HFF-Myc (cell line): ENCODE data around the gene UGT2B17.
A peak's percentile ranks its signal among the peaks of the same experiment; 100 is the strongest.

Source experiments
- DNase-seq: peaks from one replicate; pipeline ENCODE4 v3.0.0-alpha.2; 2011; ENCODE audit warnings: low read depth; ENCODE audit errors: extremely low read depth
- H3K4me3 ChIP-seq: replicated peaks from 2 replicates; pipeline ENCODE4 v1.5.1; 2011; ENCODE audit warnings: low read depth, mild to moderate bottlenecking, control low read depth, low read length
- CTCF ChIP-seq: IDR thresholded peaks from 2 replicates; pipeline ENCODE4 v1.5.1; 2012; ENCODE audit warnings: mild to moderate bottlenecking, low read depth, low read length, control low read depth; ENCODE audit errors: missing control alignments

UGT2B17 gene

GRCh38 chr4:68499021-68499420 is 77.1 kb downstream of the UGT2B17 start:
- TF ChIP-seq CTCF, result no peak
- DNase-seq, result no peak
- H3K4me3 ChIP-seq, result no peak overlapping the region

GRCh38 chr4:68498413-68499007 is 77.6 kb downstream of the UGT2B17 start:
- H3K4me3 ChIP-seq, result no peak overlapping the region
- DNase-seq, result peak; percentile 19
- peak; percentile 78 for TF ChIP-seq CTCF

GRCh38 chr4:68494688-68495087 is 81.4 kb downstream of the UGT2B17 start:
- no peak for TF ChIP-seq CTCF
- H3K4me3 ChIP-seq, result no peak overlapping the region
- no peak for DNase-seq

GRCh38 chr4:68490826-68491457 is 85.2 kb downstream of the UGT2B17 start:
- H3K4me3 ChIP-seq, result no peak overlapping the region
- no peak for TF ChIP-seq CTCF
- DNase-seq, result no peak

GRCh38 chr4:68489338-68489737 is 86.8 kb downstream of the UGT2B17 start:
- no peak for TF ChIP-seq CTCF
- no peak for DNase-seq

More at GRCh38 chr4:68489338-68489737, 86.8 kb downstream of the UGT2B17 start:
- H3K4me3 ChIP-seq, result no peak overlapping the region
